ENCODE measurements around the gene POLD1. TPM values are rescaled to one million over a fixed set of nuclear protein-coding genes. Genes with fewer than 3 reads are reported as not detected.

The POLD1 gene
- total RNA-seq, 1 experiment from 2014 or later: 143 TPM

DNA sequence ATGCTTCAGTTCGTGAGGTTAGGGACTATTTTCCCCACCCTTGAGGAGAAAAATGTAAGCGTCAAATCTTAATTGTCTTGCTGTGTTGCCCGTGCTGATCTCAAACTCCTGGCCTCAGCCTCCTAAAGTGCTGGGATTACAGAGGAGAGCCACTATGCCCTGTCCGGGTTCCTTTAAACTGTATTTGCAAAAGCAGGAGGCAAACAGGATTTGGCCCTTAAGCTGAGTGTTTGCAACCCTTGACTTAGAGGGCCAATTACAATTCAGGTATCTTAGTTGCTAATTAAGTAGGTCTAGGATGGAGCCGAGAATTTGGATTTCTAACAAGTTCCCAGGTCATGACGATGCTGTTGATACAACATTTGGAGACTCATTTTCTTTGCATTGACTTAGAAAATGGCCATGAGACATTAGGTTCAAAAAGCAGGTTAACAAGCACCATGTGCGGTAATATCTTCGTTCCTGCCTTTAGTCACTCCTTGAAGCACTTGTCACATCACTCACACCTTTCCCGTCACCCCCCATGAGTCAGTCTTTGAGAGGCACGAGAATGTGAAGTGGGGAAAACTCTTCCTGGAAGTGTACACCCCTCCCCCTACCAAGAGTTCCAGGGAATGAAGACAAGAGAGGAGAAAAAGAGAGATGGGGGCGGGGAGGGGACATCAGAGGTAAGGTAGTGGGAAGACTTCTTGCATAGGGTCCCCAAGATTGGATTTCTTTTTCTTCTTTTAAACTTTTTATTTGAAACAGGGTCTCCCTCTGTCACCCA, 21.3 kb upstream of the POLD1 start:
- intact Hi-C loops (cut with micrococcal nuclease; ENCODE audit: unreplicated experiment): no loop called here
- TF ChIP-seq, protein P1, sequence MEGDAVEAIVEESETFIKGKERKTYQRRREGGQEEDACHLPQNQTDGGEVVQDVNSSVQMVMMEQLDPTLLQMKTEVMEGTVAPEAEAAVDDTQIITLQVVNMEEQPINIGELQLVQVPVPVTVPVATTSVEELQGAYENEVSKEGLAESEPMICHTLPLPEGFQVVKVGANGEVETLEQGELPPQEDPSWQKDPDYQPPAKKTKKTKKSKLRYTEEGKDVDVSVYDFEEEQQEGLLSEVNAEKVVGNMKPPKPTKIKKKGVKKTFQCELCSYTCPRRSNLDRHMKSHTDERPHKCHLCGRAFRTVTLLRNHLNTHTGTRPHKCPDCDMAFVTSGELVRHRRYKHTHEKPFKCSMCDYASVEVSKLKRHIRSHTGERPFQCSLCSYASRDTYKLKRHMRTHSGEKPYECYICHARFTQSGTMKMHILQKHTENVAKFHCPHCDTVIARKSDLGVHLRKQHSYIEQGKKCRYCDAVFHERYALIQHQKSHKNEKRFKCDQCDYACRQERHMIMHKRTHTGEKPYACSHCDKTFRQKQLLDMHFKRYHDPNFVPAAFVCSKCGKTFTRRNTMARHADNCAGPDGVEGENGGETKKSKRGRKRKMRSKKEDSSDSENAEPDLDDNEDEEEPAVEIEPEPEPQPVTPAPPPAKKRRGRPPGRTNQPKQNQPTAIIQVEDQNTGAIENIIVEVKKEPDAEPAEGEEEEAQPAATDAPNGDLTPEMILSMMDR (conservative IDR thresholded peaks at IDR 0.05; ENCODE audit: low read depth, low read length): no peak
- TF ChIP-seq EZH2 (IDR thresholded peaks at IDR 0.05; ENCODE audit: borderline replicate concordance, low read depth, low read length, poor library complexity, severe bottlenecking): no peak
- H3K9me3 ChIP-seq (ENCODE audit: low read depth, low read length, poor library complexity, severe bottlenecking): no peaks in the 10 kb centered on the region
- BruUV-seq (replicated peaks): no TSS peak
- no peaks in the 10 kb centered on the region for H3K4me1 ChIP-seq (ENCODE audit: insufficient read depth, low read length, poor library complexity, severe bottlenecking)
- ChIA-PET CTCF (interaction anchor here (0.8 kb wide), 1 partner anchor 421 kb away, joined by 8 read pairs; no protein-coding TSS in a partner anchor), POLR2A (ENCODE audit: low non-redundant PET) (no interaction called here)
- no peak for DNase-seq (ENCODE audit: low spot score)
- no peaks in the 10 kb centered on the region for H3K27me3 ChIP-seq (replicated peaks; ENCODE audit: insufficient read depth, low read depth, low read length, poor library complexity)
- H3K36me3 ChIP-seq (ENCODE audit: insufficient read depth, low read length, poor library complexity, severe bottlenecking): no peaks in the 10 kb centered on the region
- H3K4me3 ChIP-seq (ENCODE audit: low read depth, low read length, poor library complexity, severe bottlenecking): no peak overlapping the region
- no peak overlapping the region for H3K27ac ChIP-seq (ENCODE audit: low read depth, low read length, poor library complexity, severe bottlenecking)

DNA sequence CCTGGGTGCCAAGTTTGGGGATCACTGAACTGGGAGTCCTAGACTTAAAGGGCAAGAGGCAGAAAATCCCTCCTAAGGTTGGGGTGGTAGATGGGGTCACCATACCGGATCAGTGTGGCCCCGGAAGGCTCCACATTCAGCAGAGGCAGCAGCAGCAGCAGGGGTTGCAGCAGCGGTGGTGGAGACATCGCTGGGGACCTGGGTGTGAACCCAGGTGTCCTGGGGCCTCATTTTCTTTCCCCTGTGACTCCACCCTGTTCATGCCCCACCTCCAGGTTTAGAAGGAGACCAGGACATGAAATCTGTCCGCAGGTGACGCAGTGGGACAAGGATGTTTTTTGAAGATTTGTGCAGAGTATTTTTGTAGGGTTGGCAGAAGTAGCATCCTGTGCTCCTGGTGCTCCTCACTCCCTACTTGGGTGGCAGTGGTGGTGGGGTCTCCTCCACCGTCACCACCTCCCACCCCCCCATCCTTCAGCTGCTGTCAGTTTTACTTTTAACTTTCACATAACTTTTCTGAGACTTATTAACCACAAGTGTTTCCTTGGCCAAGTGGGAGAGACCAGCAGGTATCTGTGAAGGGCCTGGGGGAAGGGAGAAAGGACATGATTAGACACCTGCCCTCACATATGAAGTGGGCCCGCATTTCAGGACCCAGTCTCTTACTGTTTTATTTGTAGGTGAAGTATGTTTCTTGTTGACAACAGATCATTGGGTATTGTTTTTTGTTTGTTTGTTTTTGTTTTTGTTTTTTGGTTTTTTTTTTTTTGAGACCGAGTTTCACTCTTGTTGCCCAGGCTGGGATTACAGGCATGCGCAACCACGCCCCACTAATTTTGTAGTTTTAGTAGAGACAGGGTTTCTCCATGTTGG, 18.5 kb upstream of the POLD1 start, which contains the start of gene NAPSA:
Gene NAPSA (minus strand): TSS at position 206 of the 873 bp plus-strand sequence. CDS start 18 bp downstream, at position 188.
- no peak for DNase-seq (ENCODE audit: low spot score)
- no peak within 1 kb of the TSS for H3K4me3 ChIP-seq (ENCODE audit: low read depth, low read length, poor library complexity, severe bottlenecking)
- ChIA-PET CTCF (interaction anchor here (0.7 to 0.8 kb wide), 2 partner anchors 172 to 437 kb away, joined by 3 to 4 read pairs; partner anchors contain the start of gene ATF5), POLR2A (ENCODE audit: low non-redundant PET) (no interaction called here)
- H3K4me1 ChIP-seq (ENCODE audit: insufficient read depth, low read length, poor library complexity, severe bottlenecking): no peaks in the 10 kb centered on the region
- no peak within 1 kb of the TSS for H3K27ac ChIP-seq (ENCODE audit: low read depth, low read length, poor library complexity, severe bottlenecking)
- no peaks in the 10 kb centered on the region for H3K9me3 ChIP-seq (ENCODE audit: low read depth, low read length, poor library complexity, severe bottlenecking)
- TF ChIP-seq, protein P1 (conservative IDR thresholded peaks at IDR 0.05; ENCODE audit: low read depth, low read length): no peak
- no peak for TF ChIP-seq EZH2 (IDR thresholded peaks at IDR 0.05; ENCODE audit: borderline replicate concordance, low read depth, low read length, poor library complexity, severe bottlenecking)
- H3K36me3 ChIP-seq (ENCODE audit: insufficient read depth, low read length, poor library complexity, severe bottlenecking): no peaks in the 10 kb centered on the region
- H3K27me3 ChIP-seq (replicated peaks; ENCODE audit: insufficient read depth, low read depth, low read length, poor library complexity): no peaks in the 10 kb centered on the region
- intact Hi-C loops (cut with micrococcal nuclease; ENCODE audit: unreplicated experiment): no loop called here
- BruUV-seq (replicated peaks): no TSS peak

Measured in A673 (cell line).